Spinal cord (tissue), 10 donors: ENCODE data around the gene UBQLN3. TPM values are rescaled to one million over a fixed set of nuclear protein-coding genes. Genes with fewer than 3 reads are reported as not detected.

Experiments used
- DNase-seq, 6 donors: peaks; one replicate each; pipeline versions ENCODE4 v3.0.0 to v3.0.0-alpha.2; 2013 to 2015; ENCODE audit warnings: low spot score in 6 of 6, low read depth in 4 of 6
- H3K27ac ChIP-seq: one replicate; pipeline ENCODE4 v1.5.1; 2013; ENCODE audit warnings: low read depth, low read length, control low read depth
- H3K27me3 ChIP-seq: one replicate; pipeline ENCODE4 v1.6.1; 2013; ENCODE audit warnings: low read length; ENCODE audit not compliant: control insufficient read depth, insufficient read depth
- H3K36me3 ChIP-seq: one replicate; pipeline ENCODE4 v1.6.1; 2013; ENCODE audit warnings: low read length; ENCODE audit not compliant: control insufficient read depth, insufficient read depth
- H3K4me1 ChIP-seq: one replicate; pipeline ENCODE4 v1.6.1; 2013; ENCODE audit warnings: low read length; ENCODE audit not compliant: control insufficient read depth, insufficient read depth
- H3K4me3 ChIP-seq: one replicate; pipeline ENCODE4 v1.5.1; 2013; ENCODE audit warnings: low read depth, low read length, control low read depth
- H3K9me3 ChIP-seq: one replicate; pipeline ENCODE4 v1.6.1; 2013; ENCODE audit warnings: low read length; ENCODE audit not compliant: control insufficient read depth, insufficient read depth
- WGBS: methylation state at CpG from one replicate; pipeline ENCODE4 v1.1.5; 2013; ENCODE audit warnings: missing lambda C conversion rate; ENCODE audit not compliant: insufficient coverage; 5-methylcytosine and 5-hydroxymethylcytosine counted together
- polyA plus RNA-seq, 2 donors: library from polyadenylated mRNA; unstranded; fragments of 120-200 nt; gene quantifications; one replicate each; pipeline ENCODE4 v1.2.1, GENCODE V29; 2013; ENCODE audit not compliant: insufficient read length in 2 of 2
- total RNA-seq, 2 donors: library from RNA; depleted of rRNA in 1 of 2; stranded (reverse); fragments of 120-200 nt in 1 of 2; fragments of >200 nt in 1 of 2; gene quantifications; one replicate each; pipeline versions ENCODE4 v1.2.3 to v1.2.4, GENCODE V29; 2013 to 2014
- donor health status: healthy.

Gene UBQLN3
- total and polyA plus RNA-seq, 4 donors, result 0.10 to 0.39 TPM; not detected in 2

DNA sequence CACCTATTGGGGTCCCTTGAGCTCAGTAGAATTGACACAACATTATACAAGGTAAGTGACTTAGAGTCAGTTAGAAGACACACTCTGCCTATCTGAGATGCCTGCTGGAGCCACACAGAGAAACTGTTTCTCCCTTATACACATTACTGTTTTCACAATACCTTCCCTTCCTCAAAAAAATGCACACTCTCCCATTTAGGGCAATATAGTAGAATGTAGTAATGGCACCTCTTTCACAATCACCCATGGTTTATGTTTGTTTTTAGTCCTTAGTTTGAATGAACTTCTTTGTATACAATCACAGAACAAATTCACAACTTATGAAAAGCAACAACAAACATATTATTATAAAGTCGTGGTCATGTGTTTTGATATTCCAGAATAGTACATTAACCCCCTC is 24.3 kb upstream of the UBQLN3 start:
- no CpG with 5 or more reads among the region's 1 CpG for WGBS
- DNase-seq, result no peak
- Histone ChIP-seq H3K36me3 (no peaks in the 10 kb centered on the region), H3K4me1 (no peaks in the 10 kb centered on the region), H3K9me3 (no peaks in the 10 kb centered on the region), H3K27me3 (no peaks in the 10 kb centered on the region), H3K27ac (no peak overlapping the region), H3K4me3 (no peak overlapping the region)

DNA sequence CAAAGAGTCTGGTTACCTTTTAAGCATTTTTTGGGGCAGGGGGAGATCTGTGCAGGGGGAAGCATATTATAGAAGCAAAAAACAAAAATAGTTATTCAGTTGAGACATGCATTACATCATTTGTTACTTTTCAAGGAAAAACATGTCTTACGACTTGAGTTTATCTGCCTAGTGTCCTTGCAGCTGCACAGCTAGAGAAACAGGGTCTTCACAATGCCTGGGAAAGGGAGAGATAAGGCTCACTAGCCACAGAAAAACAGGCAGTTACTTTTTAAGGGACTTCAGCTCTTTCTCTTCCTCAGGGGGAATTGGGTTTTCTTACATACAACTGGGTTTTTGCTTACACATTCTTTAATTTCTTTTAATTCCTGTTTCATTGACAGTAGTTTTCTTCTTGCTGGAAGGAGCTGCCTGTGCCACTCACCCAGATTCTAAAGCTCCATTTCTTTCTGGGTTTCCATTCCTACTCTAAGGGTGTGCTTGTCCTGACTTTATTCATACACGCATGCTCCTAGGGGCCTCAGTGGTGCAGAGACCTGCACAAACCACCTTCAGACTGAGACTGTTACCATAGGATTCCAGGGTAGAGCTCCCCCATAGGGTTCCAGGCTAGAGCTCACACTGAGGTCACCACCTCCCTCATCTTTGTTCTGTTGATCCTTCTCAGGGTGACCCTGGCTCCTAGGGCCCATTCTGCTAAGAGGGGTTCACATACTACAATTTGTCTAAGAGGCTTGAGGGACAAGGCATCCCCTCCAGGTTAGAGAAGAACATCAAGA is 21.5 kb upstream of the UBQLN3 start:
- 75% methylated on average over 1 of the region's 2 CpGs for WGBS
- H3K4me3 ChIP-seq, result no peak overlapping the region
- no peaks in the 10 kb centered on the region for H3K9me3 ChIP-seq
- no peaks in the 10 kb centered on the region for H3K4me1 ChIP-seq
- no peak for DNase-seq
- no peaks in the 10 kb centered on the region for H3K27me3 ChIP-seq
- H3K27ac ChIP-seq, result no peak overlapping the region
- no peaks in the 10 kb centered on the region for H3K36me3 ChIP-seq

DNA sequence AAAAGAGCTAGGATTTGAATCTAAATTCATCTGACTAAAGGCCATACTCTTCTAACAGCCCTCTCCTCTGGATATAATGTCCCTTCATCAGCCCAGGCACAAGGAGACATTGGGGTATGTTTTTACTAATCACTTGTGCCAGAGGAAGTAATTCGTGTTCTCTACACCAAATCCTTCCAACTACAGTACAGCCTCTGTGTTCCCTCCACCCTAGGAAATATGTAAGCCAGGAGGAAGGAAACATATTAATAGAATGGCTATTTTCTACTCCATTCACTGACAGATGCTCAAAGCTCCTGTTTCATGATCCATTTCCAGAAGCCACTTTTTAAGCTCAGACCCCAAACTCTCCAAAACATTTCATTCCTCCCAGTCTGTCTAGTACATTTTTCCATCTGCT is 18.7 kb upstream of the UBQLN3 start:
- Histone ChIP-seq H3K4me1 (no peaks in the 10 kb centered on the region), H3K36me3 (no peaks in the 10 kb centered on the region), H3K27ac (no peak overlapping the region), H3K27me3 (no peaks in the 10 kb centered on the region), H3K9me3 (no peaks in the 10 kb centered on the region), H3K4me3 (no peak overlapping the region)
- WGBS, result no CpG with 5 or more reads among the region's 1 CpG
- DNase-seq, result no peak

DNA sequence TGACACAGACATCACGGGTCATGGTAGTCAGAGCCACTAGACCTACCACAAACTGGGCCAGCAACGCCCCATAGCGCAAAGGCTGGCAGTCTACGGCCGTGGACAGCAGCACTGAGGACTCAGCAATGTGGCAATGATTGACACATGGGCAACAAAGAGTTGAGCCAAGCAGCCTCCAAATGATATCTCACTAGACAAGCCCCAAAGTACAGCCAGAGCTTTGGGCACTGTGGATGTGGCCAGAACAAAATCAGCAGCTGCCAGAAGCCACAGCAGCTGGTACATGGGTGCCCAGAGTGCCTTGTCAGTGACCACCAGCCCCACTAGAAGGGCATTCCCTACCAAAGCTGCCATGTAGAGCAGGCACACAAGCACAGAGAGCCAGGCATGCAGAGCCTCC is 18.0 kb upstream of the UBQLN3 start:
- Histone ChIP-seq H3K4me1 (no peaks in the 10 kb centered on the region), H3K4me3 (no peak overlapping the region), H3K36me3 (no peaks in the 10 kb centered on the region), H3K27me3 (no peaks in the 10 kb centered on the region), H3K27ac (no peak overlapping the region), H3K9me3 (no peaks in the 10 kb centered on the region)
- DNase-seq, result no peak
- WGBS, result 97% methylated on average over 5 of the region's 5 CpGs

DNA sequence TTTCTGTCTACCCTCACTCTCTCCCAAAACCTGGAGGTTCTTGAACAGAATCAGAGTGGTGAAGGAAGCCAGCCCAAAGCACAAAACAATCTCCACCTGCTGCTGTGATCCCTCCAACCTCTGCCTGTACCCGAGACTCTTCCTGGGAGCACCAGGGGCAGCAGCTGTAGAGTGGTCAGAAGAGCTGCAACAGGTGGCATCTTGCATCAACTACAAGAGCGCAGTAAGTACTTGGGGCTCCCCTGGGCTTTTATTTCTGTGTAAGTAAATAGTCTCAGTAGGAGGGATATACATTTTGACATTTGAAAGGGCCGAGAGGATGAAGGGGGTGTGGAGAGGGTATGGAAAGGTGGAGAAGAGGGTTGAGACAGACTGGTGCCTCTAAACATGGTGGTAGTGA is 15.0 kb upstream of the UBQLN3 start:
- DNase-seq, result no peak
- 50% methylated on average over 2 of the region's 3 CpGs for WGBS
- Histone ChIP-seq H3K4me3 (no peak overlapping the region), H3K27me3 (no peaks in the 10 kb centered on the region), H3K36me3 (no peaks in the 10 kb centered on the region), H3K4me1 (no peaks in the 10 kb centered on the region), H3K27ac (no peak overlapping the region), H3K9me3 (no peaks in the 10 kb centered on the region)

DNA sequence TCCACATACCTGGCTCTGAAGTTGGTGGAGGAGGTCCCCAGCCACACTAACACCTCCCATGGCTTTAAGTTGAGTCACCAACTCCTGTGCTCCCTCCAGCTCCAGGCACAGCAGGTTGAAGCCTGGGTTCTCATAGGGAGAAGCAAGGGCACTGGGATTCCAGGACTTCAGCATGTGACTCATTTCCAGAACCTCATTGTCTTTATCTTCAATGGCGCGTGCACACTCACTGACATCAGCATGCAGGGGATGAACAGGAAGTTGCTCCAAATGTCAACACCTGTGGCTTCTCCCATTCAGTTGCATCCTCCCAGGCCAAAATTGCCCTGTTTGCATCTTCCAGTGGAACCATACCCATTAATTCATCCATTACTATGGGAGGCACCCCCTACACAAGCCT is 12.6 kb upstream of the UBQLN3 start:
- Histone ChIP-seq H3K4me3 (no peak overlapping the region), H3K27ac (no peak overlapping the region), H3K36me3 (no peaks in the 10 kb centered on the region), H3K27me3 (no peaks in the 10 kb centered on the region), H3K9me3 (no peaks in the 10 kb centered on the region), H3K4me1 (no peaks in the 10 kb centered on the region)
- no peak for DNase-seq
- WGBS, result 100% methylated on average over 2 of the region's 2 CpGs

DNA sequence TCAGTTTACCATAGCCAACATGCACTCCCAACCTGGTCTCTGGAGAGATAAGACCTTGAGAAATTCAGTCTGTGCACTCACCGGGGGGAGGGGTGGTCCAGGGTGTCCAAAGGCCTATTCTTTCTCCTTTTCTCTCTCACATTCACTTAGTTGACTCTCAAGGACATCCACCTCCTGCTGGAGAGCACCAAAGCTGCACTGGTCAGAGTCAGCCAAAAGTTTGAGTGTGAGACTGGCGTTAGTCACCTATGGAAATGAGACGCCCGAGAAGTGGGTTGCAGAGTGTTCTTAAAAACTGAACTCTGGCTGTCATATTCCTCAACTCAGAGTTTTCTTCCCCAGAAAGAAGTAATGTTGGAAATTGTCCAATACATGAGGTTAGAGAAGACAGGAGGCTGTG is 11.8 kb upstream of the UBQLN3 start:
- H3K36me3 ChIP-seq, result no peaks in the 10 kb centered on the region
- no peaks in the 10 kb centered on the region for H3K4me1 ChIP-seq
- no peaks in the 10 kb centered on the region for H3K9me3 ChIP-seq
- H3K4me3 ChIP-seq, result no peak overlapping the region
- DNase-seq, result no peak
- H3K27me3 ChIP-seq, result no peaks in the 10 kb centered on the region
- WGBS, result 100% methylated on average over 1 of the region's 4 CpGs
- H3K27ac ChIP-seq, result no peak overlapping the region

DNA sequence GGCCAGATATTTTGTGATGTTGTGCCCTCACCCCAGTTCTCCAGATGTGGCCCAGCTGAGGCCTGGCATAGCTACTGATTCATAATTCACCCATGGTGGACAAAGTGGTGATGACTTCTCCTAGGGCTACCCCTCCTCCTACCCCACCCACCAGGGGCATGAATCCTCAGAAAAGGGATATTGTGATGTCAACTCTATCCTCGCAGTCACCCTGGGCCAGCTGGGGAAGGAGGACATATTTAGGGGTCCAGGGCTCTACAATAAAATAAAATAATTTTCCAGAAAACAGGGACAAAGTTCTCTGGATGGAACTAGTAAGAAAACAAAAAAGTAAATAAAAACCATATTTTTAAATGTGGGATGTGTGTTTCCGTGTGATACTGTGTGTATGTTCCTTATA is 6.8 kb upstream of the UBQLN3 start, which contains the start of gene UBQLNL:
UBQLNL (minus strand) TSS at position 101 of the 400 bp plus-strand sequence. CDS start 258 bp downstream, outside the sequence.
- no peaks in the 10 kb centered on the region for H3K27me3 ChIP-seq
- no peaks in the 10 kb centered on the region for H3K9me3 ChIP-seq
- H3K4me1 ChIP-seq, result no peaks in the 10 kb centered on the region
- no peak within 1 kb of the TSS for H3K4me3 ChIP-seq
- H3K27ac ChIP-seq, result no peak within 1 kb of the TSS
- DNase-seq, result no peak
- WGBS, result no CpG with 5 or more reads among the region's 2 CpGs
- no peaks in the 10 kb centered on the region for H3K36me3 ChIP-seq

DNA sequence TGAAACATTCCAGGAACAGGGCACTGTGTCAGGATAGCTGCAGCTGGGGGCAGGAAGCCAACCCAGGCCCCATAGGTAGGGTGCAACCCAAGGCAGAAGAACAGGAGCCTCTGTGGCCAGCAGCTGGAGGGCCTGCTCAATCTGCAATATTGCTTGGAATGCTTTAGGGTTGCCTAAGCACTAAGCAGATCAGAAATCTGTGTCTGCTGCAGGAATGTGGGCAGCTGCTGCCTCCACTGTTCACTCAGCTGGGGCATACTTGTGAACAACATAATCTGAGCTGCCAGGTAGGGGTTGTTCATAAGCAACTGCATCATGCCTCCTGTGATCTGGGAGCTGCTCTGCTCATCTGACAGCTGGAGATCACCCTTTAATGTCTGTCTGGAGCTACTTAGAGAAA is 5.1 kb upstream of the UBQLN3 start:
- Histone ChIP-seq H3K9me3 (no peaks in the 10 kb centered on the region), H3K4me3 (no peak overlapping the region), H3K27me3 (no peaks in the 10 kb centered on the region), H3K27ac (no peak overlapping the region), H3K4me1 (no peaks in the 10 kb centered on the region), H3K36me3 (no peaks in the 10 kb centered on the region)
- no peak for DNase-seq

DNA sequence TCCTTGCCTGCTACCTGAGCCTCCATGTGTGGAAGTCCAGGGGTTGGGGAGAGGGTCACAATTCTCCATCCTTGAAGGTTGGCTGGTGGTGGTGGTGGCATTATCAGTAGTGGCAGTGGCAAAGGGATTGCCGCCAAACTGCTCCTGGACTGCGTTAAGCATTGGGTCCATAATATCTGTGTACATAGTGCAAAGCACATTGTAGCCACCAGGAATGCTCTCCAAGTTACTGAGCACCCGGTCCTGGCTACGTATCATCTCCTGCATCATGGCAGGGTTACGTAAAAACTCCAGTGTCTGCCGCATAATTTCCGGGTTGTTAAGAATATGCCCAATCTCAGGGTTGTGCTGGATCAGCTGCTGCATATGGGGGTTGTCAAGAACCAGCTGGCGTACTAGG is 1.2 kb downstream of the UBQLN3 start:
- Histone ChIP-seq H3K9me3 (no peaks in the 10 kb centered on the region), H3K4me1 (no peaks in the 10 kb centered on the region)

More for the DNA sequence above, 1.2 kb downstream of the UBQLN3 start:
- WGBS, result 92% methylated on average over 8 of the region's 8 CpGs
- Histone ChIP-seq H3K4me3 (no peak overlapping the region), H3K27me3 (no peaks in the 10 kb centered on the region), H3K36me3 (no peaks in the 10 kb centered on the region), H3K27ac (no peak overlapping the region)
- DNase-seq, result no peak
